OCI-LY7 (cell line): Measurements from ENCODE around the gene GZMM. TPM values are rescaled to one million over a fixed set of nuclear protein-coding genes. Genes with fewer than 3 reads are reported as not detected.

Source experiments
- BruUV-seq: library from RNA; stranded (reverse); fragments of 400-500 nt; replicated peaks from 2 replicates; lab custom pipeline; 2021; lab: Mats Ljungman, UMichigan
- CTCF ChIA-PET: fragments of 300-600 bp; sonication (Branson Sonifier 250); formaldehyde crosslinking; loops from one replicate; lab custom pipeline; 2022; ENCODE audit warnings: antibody characterized with exemption; ENCODE audit not compliant: unreplicated experiment; lab: Charles Lee
- POLR2A ChIA-PET: fragments of 300-600 bp; sonication (Branson Sonifier 250); formaldehyde crosslinking; loops from one replicate; lab custom pipeline; 2022; ENCODE audit warnings: antibody characterized with exemption; lab: Charles Lee
- DNase-seq: peaks from one replicate; pipeline ENCODE4 v3.0.0-alpha.2; 2015; ENCODE audit warnings: low spot score
- H2AFZ ChIP-seq: fragments of 200-600 bp; sonication (generic), shearing (Covaris generic); 2 replicates; pipeline ENCODE4 v1.6.1; 2014; ENCODE audit warnings: mild to moderate bottlenecking, antibody characterized with exemption, low read length, moderate library complexity
- H3K27ac ChIP-seq: fragments of 200-600 bp; sonication (generic); 2 replicates; pipeline ENCODE4 v1.5.1; 2014; ENCODE audit warnings: mixed run types, low read depth, mild to moderate bottlenecking, moderate library complexity, low read length, inconsistent platforms; ENCODE audit not compliant: poor library complexity, severe bottlenecking
- H3K36me3 ChIP-seq: fragments of 200-600 bp; sonication (generic); 2 replicates; pipeline ENCODE4 v1.6.1; 2014; ENCODE audit warnings: mild to moderate bottlenecking, antibody characterized with exemption, low read length, moderate library complexity, mixed read lengths; ENCODE audit not compliant: insufficient read depth
- H3K4me1 ChIP-seq: fragments of 200-600 bp; sonication (generic); 2 replicates; pipeline ENCODE4 v1.5.1; 2014; ENCODE audit warnings: mild to moderate bottlenecking, low read length; ENCODE audit not compliant: insufficient read depth, poor library complexity, severe bottlenecking
- H3K4me2 ChIP-seq: fragments of 200-600 bp; sonication (generic); 2 replicates; pipeline ENCODE4 v1.6.1; 2014; ENCODE audit warnings: mild to moderate bottlenecking, low read length
- H3K4me3 ChIP-seq: fragments of 200-600 bp; sonication (generic); 2 replicates; pipeline ENCODE4 v1.5.1; 2014; ENCODE audit warnings: mild to moderate bottlenecking, low read depth, low read length; ENCODE audit not compliant: poor library complexity, severe bottlenecking
- H3K79me2 ChIP-seq: fragments of 200-600 bp; sonication (generic); 2 replicates; pipeline ENCODE4 v1.6.1; 2016; ENCODE audit warnings: low read depth, mild to moderate bottlenecking, low read length, moderate library complexity, mixed read lengths; ENCODE audit not compliant: insufficient read depth
- H3K9me2 ChIP-seq: fragments of 200-600 bp; sonication (generic); 2 replicates; pipeline ENCODE4 v1.6.1; 2016; ENCODE audit warnings: mild to moderate bottlenecking, low read length, mixed read lengths; ENCODE audit not compliant: insufficient read depth
- H3K9me3 ChIP-seq: fragments of 200-600 bp; sonication (generic); 2 replicates; pipeline ENCODE4 v1.6.1; 2014; ENCODE audit warnings: mild to moderate bottlenecking, mixed run types, low read length, mixed read lengths
- H4K20me1 ChIP-seq: fragments of 200-600 bp; sonication (generic); 2 replicates; pipeline ENCODE4 v1.6.1; 2014; ENCODE audit warnings: mild to moderate bottlenecking, antibody characterized with exemption, low read length, moderate library complexity, mixed read lengths; ENCODE audit not compliant: insufficient read depth
- EZH2phosphoT487 ChIP-seq: fragments of 200-600 bp; sonication (generic); IDR thresholded peaks from 2 replicates; pipeline ENCODE4 v1.6.1; 2018; ENCODE audit warnings: low read depth, borderline replicate concordance, mild to moderate bottlenecking, mixed run types, antibody characterized with exemption, low read length, moderate library complexity, mixed read lengths
- intact Hi-C: fragments of 100-400 bp; cut with micrococcal nuclease; formaldehyde crosslinking; loops from one replicate; pipeline ENCODE4 v1.10.0; 2022; ENCODE audit not compliant: unreplicated experiment
- total RNA-seq, 2 experiments: library from RNA; depleted of rRNA in 1 of 2; stranded (reverse); fragments of >200 nt in 1 of 2; shearing (Covaris generic) in 1 of 2; gene quantifications; 2 replicates each; pipeline ENCODE4 v1.2.3, GENCODE V29; 2014 to 2022
- TF ChIP-seq, protein P1 (sequence below): fragments of 200-600 bp; sonication (generic); conservative IDR thresholded peaks from 2 replicates; pipeline ENCODE4 v1.5.1; 2014; ENCODE audit warnings: mild to moderate bottlenecking, antibody characterized with exemption, low read length, moderate library complexity, mixed read lengths

Gene GZMM
- total RNA-seq, 2 experiments from 2014 or later, result not detected

DNA sequence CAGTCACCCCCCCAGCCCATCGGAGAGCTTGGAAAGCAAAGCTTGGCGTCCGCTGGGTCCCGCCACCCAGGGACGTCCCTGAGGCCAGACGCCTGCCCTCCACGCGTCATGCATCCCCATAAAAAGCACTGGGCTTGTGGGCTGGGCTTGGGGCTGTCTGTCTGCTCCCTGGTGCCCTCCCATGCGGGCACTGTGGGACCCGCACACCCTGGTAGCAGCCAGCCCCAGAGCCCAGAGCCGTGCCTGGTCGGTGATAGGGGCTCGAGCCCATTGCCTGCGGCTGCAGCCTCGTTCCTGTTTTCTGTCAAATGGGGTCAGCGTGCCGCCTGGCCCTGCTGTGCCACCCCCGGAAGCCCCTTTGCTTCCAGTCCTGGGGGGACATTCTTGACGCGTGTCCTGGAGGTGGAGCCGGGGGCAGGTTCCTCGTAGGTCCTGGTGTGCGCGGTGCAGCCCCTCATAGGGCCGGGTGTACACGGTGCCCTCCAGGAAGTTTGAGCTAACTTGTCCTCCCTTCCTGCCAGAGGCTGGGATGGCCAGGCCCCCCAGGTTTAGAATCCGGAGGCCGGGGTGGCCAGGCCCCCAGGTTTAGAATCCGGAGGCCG lies 4.3 kb upstream of the GZMM start:
- Histone ChIP-seq H3K4me3 (no peak overlapping the region), H3K36me3 (peaks cover 16% of the 10 kb centered on the region)
- no TSS peak for BruUV-seq

DNA sequence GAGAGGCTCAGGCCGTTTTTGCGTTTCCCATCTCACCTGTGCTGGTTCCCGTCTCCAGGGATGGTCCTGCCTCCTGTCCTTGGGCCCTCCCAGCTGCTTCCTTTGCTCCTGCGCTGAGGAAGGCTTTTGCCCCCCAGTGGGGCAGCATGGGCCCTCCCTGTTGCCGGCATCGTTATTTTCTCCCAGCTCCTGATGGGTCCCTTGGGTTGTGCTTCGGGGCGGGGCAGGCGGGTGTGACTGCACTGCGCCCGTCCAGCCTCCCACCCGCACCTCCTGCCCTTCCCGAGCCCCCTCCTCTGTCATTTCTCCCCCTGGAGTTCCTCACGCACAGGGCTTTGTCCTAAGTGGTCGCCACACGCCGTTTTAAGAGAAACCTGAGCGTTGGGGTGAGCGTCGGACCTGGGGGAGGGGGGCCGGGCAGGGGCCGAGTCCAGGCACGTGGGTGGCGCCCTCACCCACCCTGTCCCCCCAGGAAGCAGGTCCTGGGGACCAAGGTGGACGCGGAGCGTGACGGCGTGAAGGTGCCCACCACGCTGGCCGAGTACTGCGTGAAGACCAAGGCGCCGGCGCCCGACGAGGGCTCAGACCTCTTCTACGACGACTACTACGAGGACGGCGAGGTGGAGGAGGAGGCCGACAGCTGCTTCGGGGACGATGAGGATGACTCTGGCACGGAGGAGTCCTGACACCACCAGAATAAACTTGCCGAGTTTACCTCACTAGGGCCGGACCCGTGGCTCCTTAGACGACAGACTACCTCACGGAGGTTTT lies 2.8 kb upstream of the GZMM start:
- Histone ChIP-seq H3K9me2 (no peaks in the 10 kb centered on the region), H3K79me2 (no peaks in the 10 kb centered on the region), H3K36me3 (peaks cover 16% of the 10 kb centered on the region), H3K9me3 (no peaks in the 10 kb centered on the region), H3K4me2 (no peak overlapping the region), H3K4me1 (no peaks in the 10 kb centered on the region), H3K27ac (no peak overlapping the region), H3K4me3 (no peak overlapping the region), H2AFZ (no peak overlapping the region), H4K20me1 (no peaks in the 10 kb centered on the region)
- intact Hi-C loops, result no loop called here
- BruUV-seq, result no TSS peak
- ChIA-PET CTCF (no interaction called here), POLR2A (no interaction called here)
- no peak for DNase-seq
- no peak for TF ChIP-seq EZH2phosphoT487
- TF ChIP-seq, protein P1, sequence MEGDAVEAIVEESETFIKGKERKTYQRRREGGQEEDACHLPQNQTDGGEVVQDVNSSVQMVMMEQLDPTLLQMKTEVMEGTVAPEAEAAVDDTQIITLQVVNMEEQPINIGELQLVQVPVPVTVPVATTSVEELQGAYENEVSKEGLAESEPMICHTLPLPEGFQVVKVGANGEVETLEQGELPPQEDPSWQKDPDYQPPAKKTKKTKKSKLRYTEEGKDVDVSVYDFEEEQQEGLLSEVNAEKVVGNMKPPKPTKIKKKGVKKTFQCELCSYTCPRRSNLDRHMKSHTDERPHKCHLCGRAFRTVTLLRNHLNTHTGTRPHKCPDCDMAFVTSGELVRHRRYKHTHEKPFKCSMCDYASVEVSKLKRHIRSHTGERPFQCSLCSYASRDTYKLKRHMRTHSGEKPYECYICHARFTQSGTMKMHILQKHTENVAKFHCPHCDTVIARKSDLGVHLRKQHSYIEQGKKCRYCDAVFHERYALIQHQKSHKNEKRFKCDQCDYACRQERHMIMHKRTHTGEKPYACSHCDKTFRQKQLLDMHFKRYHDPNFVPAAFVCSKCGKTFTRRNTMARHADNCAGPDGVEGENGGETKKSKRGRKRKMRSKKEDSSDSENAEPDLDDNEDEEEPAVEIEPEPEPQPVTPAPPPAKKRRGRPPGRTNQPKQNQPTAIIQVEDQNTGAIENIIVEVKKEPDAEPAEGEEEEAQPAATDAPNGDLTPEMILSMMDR, result no peak

More for the DNA sequence above, 4.3 kb upstream of the GZMM start:
- no peak for DNase-seq
- H3K9me3 ChIP-seq, result no peaks in the 10 kb centered on the region
- H2AFZ ChIP-seq, result no peak overlapping the region
- no peaks in the 10 kb centered on the region for H4K20me1 ChIP-seq
- intact Hi-C loops, result no loop called here
- no peak for TF ChIP-seq EZH2phosphoT487
- TF ChIP-seq, protein P1, result no peak
- no peak overlapping the region for H3K27ac ChIP-seq
- H3K4me1 ChIP-seq, result no peaks in the 10 kb centered on the region
- H3K9me2 ChIP-seq, result no peaks in the 10 kb centered on the region
- POLR2A ChIA-PET, result no interaction called here
- no peak overlapping the region for H3K4me2 ChIP-seq
- H3K79me2 ChIP-seq, result no peaks in the 10 kb centered on the region
- CTCF ChIA-PET, result no interaction called here

DNA sequence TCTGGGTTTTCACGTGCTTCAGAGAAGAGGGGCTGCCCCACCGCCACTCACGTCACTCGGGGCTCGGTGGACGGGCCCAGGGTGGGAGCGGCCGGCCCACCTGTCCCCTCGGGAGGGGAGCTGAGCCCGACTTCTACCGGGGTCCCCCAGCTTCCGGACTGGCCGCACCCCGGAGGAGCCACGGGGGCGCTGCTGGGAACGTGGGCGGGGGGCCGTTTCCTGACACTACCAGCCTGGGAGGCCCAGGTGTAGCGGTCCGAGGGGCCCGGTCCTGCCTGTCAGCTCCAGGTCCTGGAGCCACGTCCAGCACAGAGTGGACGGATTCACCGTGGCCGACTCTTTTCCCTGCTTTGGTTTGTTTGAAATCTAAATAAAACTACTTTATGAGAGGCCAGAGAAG lies 2.2 kb upstream of the GZMM start:
- no peaks in the 10 kb centered on the region for H3K4me1 ChIP-seq
- no peaks in the 10 kb centered on the region for H3K79me2 ChIP-seq
- no TSS peak for BruUV-seq
- intact Hi-C loops, result no loop called here
- DNase-seq, result no peak
- H2AFZ ChIP-seq, result no peak overlapping the region
- TF ChIP-seq, protein P1, result no peak
- TF ChIP-seq EZH2phosphoT487, result no peak
- POLR2A ChIA-PET, result no interaction called here
- CTCF ChIA-PET, result no interaction called here
- H3K4me2 ChIP-seq, result no peak overlapping the region
- H3K4me3 ChIP-seq, result no peak overlapping the region
- H4K20me1 ChIP-seq, result no peaks in the 10 kb centered on the region
- H3K9me3 ChIP-seq, result no peaks in the 10 kb centered on the region
- H3K27ac ChIP-seq, result no peak overlapping the region
- H3K36me3 ChIP-seq, result peaks cover 9% of the 10 kb centered on the region
- no peaks in the 10 kb centered on the region for H3K9me2 ChIP-seq
